Daoy (cell line): Measurements from ENCODE around the gene MRPL55. TPM values are rescaled to one million over a fixed set of nuclear protein-coding genes. Genes with fewer than 3 reads are reported as not detected.

ENCODE experiments used
- DNase-seq: peaks from one replicate; pipeline ENCODE4 v3.0.0-alpha.2; 2015; ENCODE audit warnings: low read depth
- total RNA-seq: library from RNA; depleted of rRNA; stranded (reverse); fragments of >200 nt; shearing (Covaris generic); gene quantifications from 2 replicates; pipeline ENCODE4 v1.2.3, GENCODE V29; 2014

The MRPL55 gene
- total RNA-seq, 1 experiment from 2014 or later = 88.6 TPM

DNA sequence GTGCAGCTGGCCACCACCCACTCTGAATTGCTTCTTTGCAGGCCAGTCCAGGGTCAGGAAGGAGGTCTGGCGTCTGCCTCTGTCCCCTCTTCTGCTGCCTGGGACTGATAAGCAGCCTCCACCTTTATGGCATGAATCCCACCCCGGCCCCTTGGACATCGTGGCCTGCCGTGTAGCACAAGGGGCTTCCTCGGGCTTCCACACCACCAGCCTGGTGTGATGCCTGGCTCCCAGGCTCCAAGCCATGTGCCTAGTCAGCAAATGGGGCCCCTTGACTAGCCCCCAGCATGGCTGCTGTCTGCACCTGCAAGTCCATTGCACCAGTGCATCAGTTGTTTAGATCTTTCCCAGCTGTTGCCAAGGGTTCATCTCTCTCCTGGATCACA is 36.4 kb downstream of the MRPL55 start:
- no peak for DNase-seq

DNA sequence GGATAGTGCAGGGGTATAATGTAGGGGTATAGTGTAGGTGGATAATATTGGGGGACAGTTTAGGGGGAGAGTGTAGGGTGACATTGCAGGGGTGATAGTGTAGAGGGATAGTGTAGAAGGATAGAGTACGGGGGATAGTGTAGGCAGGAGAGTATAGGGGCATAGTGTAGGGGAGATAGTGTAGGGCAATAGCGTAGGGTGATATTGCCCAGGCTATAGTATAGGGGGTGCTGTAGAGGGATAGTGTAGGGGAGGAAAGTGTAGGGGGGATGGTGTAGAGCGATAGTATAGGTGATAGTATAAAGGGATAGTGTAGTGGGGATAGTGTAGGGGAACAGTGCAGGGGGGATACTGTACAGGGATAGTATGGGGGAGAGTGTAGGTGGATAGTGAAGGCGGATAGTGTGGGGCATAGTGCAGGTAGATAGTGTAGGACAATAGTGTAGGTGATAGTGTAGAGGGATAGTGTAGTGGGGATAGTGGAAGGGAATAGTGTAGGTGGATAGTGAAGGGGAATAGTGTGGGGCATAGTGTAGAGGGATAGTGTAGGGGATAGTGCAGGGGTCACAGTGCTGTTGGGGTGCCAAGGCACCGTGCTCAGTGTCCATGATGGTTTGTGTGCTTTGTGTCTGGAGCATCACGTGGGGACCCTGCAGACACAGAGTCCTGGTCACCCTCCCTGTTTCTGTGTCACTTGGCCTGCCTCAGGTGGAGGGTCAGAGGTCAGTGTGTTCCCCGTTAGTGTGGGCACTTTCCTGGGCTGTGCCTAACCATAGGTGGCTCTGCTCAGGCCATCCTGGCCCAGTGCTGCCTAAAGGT is 37.1 kb downstream of the MRPL55 start:
- DNase-seq = no peak

DNA sequence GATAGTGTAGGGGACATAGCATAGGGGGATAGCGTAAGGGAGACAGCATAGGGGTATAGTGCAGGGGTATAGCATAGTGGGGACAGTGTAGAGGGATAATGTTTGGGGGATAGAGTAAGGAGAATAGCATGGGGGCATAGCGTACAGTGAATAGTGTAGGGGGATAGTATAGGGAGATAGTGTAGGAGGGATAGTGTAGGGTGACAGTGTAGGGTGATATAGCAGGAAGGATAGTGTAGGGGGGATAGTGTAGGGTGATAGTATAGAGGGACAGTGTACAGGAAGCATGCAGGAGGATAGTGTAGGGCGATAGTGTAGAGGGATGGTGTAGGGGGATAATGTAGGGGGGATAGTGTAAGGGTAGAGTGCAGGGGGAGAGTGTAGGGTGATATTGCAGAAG is 38.2 kb downstream of the MRPL55 start:
- no peak for DNase-seq

DNA sequence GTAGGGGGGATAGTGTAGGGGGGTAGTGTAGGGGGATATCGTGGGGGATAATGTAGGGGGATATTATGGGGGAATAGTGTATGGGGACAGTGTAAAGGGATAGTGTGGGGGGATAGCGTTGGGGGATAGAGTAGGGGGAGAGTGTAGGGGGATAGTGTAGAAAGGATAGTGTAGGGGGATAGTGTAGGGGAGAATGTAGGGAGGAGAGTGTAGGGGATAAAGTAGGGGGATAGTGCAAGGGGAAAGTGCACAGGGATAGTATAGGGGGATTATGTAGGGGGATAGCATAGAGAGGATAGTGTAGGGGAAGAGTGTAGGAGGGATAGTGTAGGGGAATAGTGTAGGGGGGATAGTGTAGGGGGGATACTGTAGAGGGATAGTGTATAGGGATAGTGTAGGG is 38.9 kb downstream of the MRPL55 start:
- no peak for DNase-seq

DNA sequence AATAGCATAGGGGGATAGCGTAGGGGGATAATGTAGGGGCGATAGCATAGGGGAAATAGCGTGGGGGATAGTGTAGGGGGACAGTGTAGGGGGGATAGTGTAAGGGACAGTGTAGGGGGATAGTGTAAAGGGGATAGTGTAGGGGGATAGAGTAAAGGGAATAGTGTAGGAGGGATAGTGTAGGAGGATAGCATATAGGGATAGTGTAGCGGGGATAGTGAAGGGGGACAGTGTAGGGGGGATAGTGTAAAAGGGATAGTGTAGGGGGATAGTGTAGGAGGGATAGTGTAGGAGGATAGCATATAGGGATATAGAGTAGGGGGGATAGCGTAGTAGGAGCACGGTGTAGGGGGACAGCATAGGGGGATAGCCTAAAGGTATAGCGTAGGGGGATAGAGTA is 40.7 kb downstream of the MRPL55 start:
- DNase-seq = no peak

DNA sequence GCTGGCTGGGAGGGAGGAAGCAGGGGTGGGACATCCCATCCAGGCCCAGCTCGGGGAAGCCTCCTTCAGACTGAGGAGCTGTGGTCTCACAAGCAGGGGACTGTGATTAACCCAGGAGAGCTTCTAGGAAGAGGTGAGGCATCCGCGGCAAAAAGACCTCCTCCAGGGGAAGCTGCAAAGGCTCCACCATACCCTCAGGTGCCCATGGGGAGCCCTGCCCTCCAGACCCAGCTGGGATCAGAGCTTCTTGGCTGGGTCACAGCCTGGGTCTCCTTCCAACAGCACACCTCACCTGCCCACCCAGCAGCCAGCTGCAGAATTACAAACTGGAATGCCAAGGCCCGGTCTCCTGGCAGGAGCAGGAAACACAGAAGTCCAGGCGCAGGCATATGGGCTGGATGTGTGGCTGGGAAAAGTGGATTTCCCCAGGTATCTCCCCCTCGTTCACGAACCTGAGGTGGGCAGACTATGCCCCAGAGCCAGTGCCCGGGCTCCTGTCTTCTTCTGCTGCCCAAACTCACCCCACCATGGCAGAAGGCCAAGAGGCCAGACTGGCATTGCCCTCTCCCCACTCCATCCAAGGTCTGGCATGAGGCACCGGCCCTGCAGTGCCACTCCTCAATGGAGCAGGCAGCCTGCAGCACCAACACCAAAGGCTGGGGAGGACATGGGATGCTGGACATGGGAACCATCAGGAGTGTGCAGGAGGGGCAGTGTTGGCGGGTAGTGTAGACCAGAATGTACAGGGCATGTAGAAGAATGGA is 42.0 kb downstream of the MRPL55 start:
- DNase-seq = no peak

DNA sequence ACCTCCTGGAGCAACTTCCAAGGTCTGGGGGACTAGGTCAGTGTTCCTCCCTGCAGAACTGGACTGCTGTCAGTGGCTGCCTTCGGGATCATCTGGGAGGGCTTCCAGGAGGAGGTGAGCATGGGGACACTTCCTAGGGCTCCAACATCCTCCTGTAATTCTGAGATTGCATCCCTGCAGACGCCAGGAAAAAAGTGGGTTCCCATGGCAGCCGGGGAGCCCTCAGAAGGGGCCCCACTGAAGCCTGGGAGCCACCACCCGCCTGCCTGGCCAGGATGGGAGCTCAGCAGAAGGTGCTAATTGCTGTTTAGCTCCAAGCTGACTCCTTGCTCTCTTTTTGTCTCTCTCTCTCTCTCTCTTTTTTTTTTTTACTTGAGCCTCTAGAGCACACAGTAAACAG is 42.7 kb downstream of the MRPL55 start:
- no peak for DNase-seq

DNA sequence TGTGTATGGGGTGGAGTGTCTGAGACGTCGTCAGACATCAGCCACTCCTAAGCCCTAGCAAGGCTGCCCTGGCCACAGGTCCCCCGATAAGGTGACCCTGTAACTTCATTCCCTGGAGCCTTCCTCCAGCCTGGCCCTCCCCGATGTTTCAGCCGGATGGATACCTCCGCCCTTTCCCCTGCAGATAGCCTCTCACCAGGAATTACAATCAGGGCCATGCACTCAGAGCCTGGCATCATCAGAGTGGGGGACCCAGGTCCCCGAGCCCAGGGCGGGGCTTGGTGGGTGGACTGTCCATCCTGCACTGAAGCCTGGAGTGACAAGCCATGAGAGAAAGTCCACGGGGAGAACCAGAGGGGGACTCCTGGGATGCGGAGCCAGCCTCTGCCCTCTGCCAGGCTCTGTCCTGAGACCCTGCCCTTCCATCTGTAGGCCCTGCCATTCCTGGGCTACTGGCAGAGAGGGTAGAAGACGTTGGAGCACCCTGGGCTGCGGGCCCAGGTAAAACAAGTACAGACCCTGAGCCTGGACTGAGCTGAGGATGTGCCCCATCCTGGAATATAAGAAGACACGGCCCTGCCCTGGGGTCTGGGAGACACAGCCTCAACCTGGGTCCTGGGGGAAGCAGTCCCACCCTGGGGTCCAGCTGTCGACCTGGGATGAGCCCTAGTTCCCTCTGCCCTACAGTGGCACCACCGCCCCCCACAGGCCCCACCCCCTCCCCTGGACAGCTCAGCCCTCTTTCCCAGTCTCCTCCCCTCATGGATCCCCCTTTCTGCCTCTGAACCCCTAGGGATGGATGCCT is 43.4 kb downstream of the MRPL55 start:
- DNase-seq = no peak

DNA sequence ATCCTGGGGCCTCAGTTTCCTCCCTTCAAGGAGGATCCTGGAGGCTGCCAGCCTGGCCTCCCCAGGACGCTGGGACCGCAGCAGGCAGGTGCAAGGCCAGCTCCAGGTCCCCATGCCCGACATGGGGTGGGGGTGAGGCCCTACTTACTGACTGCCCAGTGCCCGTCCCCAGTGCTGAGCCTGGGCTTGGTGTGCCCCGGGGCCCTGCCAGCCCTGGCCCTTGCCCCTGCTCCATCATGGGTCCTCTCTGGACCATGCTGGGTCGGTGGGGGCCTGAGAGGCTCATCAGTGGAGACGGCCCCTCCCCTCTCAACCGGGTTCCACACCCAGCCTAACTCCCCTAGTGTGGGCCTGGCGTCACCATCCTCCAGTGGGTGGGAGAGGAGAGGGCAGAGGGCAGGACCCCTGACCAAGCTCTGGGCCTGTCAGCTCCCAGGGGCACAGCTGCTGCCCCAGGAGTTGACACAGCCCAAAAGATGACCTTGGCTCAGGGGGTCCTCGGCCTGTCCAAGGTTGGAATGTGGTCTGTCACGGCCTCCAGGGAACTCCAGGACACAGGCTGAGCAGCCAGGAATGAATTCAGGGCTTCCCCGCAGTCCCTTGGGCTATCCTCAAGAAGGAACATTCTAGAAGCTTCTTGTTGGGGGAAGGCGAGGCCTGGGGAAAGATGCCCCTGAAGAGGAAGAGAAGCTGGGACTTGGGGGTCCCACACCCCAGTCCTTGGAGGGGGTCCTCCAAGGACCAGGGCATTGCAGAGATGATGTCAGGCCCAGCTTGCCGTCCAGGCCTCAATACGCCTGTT is 44.2 kb downstream of the MRPL55 start:
- DNase-seq = no peak

DNA sequence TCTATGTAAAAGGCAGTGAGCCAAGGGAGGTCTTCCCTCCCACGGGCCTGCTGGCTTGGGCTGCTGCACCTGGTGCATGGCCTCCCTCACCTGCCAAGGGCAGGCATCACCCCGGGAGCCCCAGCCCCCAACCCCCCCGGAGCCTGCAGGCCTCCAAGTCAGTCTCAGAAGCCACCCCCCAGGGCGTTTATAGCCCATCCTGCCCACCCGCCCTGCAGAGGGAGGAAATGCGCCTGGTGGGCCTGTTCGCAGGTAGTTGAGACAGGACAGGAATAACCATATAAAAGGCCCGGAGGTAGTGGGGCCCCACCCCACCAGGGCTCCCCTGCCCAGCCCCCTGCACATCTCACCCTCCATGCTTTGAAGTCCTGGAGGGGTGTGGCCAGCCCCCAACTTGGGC is 44.8 kb downstream of the MRPL55 start:
- DNase-seq = no peak

DNA sequence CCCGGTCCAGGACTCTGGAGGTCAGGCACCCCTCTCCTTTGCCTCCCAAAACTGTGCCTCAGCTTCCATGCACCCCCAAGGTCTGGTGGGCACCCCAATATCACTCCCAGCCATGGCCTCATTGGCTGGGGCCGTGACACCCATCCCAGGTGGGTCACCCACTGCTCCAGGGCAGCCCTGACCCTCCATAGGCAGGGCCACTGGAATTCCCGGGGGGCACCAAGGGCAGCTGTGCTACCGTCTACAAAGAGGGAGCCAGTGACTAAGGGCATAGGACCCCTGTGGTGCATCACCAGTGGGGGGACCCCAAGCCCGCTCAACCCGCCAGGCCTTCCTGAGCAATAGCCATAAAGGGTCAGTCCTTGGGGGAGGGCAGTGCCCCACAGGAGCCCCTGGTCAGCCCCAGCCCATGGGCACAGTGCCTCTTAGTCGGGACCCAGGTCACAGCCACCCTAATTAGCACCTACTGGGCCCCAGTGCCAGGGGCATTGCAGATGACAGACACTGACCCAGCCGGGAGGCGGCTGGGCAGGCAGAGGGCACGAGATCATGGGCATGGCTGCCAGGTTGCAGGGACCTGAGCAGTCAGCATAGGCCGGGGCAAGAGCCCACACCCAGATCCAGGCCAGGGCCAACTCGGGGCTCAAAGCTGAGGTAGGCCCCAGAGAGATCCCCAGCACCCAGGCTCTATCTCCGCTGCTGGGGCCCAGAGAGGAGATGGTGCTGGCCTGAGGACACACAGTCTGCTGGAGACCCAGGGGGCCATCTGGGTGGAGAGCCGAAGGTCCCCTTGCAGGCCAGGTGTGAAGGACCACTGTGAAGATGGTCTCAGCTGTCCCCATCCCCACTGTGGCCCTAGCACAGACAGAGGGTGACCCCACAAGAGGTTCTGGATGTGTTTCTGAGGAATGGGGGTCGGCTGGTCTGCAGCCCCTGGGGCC is 45.6 kb downstream of the MRPL55 start:
- no peak for DNase-seq

DNA sequence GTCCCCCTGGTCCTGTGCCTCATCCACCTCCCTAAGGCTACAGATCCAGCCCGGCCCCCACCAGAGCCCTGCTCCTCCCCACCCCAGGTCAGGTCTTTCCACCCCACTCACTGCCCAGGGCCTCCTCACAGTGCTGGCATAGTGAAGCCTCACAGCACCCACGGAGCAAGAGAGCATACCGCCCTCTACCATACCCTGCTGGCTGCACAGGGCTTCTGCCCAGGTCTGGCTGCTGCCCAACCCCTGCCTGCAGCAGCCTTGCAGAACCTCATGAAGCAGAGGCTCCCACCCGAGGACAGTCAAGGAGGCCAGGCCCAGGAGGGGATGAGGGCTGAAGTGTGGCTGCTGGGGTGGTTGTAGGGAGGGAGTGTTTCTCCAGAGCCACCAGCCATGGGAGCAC is 46.3 kb downstream of the MRPL55 start:
- DNase-seq = no peak

DNA sequence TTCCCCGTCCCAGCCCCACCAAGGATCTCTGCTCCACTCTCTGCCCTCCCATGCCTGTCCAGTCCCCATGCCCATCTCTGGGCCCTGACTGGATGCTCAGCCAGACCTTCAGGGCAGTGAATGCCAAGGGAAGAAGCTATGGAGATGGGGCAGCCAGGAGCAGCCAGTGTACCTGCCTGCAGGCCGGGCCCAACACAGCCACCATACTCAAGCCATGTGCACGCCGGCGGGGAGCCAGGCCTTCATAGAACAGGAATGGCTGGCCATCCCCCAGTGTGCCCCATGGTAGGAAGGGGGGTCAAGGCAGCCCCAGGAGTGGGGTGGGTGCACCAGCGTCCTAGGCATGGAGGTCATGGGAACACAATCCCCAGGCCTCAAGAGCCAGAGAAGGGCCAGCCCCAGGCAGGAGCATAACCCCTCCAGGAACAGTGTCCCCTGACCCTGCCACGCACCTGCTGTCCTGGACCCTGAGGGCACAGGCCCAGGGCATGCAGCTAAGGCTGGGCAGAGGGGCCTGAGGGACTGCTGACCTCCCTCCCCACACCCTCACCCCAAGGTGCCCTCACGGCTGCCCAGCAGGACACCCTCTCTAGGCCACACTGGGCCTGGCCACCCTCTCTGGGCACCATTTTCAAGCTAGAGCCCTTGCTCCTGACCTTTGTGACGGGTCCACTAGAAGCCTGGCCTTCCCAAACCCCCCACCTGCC is 46.9 kb downstream of the MRPL55 start:
- DNase-seq = no peak

DNA sequence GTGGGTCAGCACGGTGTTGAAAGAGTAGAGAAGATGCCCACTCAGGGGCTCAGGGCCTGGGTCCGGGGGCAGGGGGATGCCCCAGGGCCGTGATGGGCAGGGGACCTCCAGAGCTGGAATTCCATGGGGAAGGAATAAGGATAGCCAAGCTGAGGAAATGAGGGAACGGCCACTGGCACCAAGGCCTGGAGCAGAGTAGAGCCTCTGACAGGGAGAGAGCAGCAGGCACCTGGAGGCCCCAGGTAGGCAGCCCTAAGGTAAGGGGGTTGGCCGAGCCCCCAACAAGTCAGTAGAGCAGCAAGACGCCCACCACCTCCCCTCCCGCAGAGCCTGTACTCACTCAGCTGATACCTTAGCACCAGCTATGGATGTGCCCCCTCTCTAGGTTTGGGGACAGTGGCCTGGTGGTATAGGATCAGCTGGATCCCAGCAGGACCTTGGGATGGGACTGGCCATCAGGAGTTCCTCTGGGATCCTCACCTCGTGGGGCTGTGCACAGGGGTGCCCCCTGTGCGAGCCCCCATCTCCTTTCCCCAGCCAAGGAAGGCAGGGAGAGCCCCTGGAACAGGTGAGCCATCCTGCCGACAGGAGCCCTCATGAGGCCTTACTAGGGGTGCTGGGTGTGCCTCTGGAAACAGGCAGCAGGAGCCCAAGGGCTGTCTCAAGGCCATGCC is 47.6 kb downstream of the MRPL55 start:
- DNase-seq = no peak

DNA sequence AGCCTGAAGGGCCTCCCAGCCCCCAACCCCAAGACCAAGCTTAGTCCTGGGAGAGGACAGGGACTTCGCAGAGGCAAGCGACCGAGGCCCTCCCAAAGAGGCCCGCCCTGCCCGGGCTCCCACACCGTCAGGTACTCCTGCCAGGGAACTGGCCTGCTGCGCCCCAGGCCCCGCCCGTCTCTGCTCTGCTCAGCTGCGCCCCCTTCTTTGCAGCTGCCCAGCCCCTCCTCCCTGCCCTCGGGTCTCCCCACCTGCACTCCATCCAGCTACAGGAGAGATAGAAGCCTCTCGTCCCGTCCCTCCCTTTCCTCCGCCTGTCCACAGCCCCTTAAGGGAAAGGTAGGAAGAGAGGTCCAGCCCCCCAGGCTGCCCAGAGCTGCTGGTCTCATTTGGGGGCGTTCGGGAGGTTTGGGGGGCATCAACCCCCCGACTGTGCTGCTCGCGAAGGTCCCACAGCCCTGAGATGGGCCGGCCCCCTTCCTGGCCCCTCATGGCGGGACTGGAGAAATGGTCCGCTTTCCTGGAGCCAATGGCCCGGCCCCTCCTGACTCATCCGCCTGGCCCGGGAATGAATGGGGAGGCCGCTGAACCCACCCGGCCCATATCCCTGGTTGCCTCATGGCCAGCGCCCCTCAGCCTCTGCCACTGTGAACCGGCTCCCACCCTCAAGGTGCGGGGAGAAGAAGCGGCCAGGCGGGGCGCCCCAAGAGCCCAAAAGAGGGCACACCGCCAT is 48.5 kb downstream of the MRPL55 start:
- DNase-seq = peak; percentile 54

DNA sequence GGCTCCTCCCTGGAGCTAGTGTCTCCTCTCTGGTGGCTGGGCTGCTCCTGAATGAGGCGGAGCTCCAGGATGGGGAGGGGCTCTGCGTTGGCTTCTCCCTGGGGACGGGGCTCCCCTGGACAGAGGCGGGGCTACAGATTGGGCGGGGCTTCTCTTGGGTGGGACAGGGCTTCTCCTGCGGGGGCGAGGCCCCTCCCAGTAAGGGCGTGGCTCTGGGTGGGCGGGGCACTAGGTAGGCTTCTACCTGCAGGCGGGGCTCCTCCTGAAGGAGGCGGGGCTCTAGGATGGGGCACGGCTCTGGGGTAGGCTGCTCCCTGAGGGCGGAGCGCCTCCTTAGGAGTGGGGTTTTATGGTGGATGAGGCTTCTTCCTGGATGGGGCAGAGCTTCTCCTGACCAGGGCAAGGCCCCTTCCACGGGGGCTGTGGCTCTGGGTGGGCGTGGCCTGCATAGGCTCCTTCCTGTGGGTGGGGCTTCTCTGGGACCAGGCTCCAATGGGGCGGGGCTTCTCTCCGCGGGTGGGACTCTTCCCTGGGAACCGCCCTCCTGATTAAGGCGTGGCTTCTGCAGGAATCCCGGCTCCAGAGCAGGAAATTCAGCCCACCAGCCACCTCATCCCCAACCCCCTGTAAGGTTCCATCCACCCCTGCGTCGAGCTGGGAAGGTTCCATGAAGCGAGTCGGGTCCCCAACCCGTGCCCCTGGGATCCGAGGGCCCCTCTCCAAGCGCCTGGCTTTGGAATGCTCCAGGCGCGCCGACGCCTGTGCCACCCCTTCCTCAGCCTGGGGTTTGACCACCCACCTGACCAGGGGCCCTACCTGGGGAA is 49.3 kb downstream of the MRPL55 start:
- DNase-seq = peak; percentile 84

DNA sequence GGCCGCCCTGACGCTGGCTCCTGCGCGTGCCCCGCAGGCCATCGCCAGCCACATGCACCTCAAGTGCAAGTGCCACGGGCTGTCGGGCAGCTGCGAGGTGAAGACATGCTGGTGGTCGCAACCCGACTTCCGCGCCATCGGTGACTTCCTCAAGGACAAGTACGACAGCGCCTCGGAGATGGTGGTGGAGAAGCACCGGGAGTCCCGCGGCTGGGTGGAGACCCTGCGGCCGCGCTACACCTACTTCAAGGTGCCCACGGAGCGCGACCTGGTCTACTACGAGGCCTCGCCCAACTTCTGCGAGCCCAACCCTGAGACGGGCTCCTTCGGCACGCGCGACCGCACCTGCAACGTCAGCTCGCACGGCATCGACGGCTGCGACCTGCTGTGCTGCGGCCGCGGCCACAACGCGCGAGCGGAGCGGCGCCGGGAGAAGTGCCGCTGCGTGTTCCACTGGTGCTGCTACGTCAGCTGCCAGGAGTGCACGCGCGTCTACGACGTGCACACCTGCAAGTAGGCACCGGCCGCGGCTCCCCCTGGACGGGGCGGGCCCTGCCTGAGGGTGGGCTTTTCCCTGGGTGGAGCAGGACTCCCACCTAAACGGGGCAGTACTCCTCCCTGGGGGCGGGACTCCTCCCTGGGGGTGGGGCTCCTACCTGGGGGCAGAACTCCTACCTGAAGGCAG is 50.0 kb downstream of the MRPL55 start:
- DNase-seq = no peak
